Lower leg skin (tissue), 3 donors: Measurements from ENCODE around the gene PRMT2.

Experiments used
- POLR2A ChIP-seq, 2 donors: fragments of 450-650 bp; IDR thresholded peaks; one replicate each; pipeline ENCODE4 v1.6.1; 2016 to 2017; ENCODE audit warnings: antibody characterized with exemption in 2 of 2, mild to moderate bottlenecking in 1 of 2, moderate library complexity in 1 of 2
- TF ChIP-seq, protein P1 (sequence below), 3 donors: fragments of 450-650 bp; IDR thresholded peaks; one replicate each; pipeline ENCODE4 v1.5.1; 2016; ENCODE audit warnings: antibody characterized with exemption in 3 of 3, mild to moderate bottlenecking in 3 of 3, moderate library complexity in 2 of 3

- TF ChIP-seq, protein P1, sequence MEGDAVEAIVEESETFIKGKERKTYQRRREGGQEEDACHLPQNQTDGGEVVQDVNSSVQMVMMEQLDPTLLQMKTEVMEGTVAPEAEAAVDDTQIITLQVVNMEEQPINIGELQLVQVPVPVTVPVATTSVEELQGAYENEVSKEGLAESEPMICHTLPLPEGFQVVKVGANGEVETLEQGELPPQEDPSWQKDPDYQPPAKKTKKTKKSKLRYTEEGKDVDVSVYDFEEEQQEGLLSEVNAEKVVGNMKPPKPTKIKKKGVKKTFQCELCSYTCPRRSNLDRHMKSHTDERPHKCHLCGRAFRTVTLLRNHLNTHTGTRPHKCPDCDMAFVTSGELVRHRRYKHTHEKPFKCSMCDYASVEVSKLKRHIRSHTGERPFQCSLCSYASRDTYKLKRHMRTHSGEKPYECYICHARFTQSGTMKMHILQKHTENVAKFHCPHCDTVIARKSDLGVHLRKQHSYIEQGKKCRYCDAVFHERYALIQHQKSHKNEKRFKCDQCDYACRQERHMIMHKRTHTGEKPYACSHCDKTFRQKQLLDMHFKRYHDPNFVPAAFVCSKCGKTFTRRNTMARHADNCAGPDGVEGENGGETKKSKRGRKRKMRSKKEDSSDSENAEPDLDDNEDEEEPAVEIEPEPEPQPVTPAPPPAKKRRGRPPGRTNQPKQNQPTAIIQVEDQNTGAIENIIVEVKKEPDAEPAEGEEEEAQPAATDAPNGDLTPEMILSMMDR (IDR thresholded peaks at IDR 0.05): no peak
- no peak for TF ChIP-seq POLR2A (IDR thresholded peaks at IDR 0.05)
Measured at GRCh38 chr21:46598581-46599572, 36.6 kb upstream of the PRMT2 start.
